ENCODE data around the gene B4GALT7. TPM values are rescaled to one million over a fixed set of nuclear protein-coding genes. Genes with fewer than 3 reads are reported as not detected.

Gene B4GALT7
- polyA plus RNA-seq, 1 donor from 2014 or later = 60.2 TPM

- Histone ChIP-seq H3K9me2 (ENCODE audit: insufficient read depth, low read length) (no peaks in the 10 kb centered on the region), H3K27me3 (ENCODE audit: insufficient read depth, low read depth, low read length) (no peaks in the 10 kb centered on the region), H4K20me1 (ENCODE audit: insufficient read depth) (no peaks in the 10 kb centered on the region), H3K36me3 (ENCODE audit: insufficient read depth, low read length) (no peaks in the 10 kb centered on the region), H3K9me3 (ENCODE audit: low read length) (no peaks in the 10 kb centered on the region), H3K9ac (ENCODE audit: low read length) (no peak overlapping the region), H2AFZ (ENCODE audit: low read depth, low read length) (no peak overlapping the region), H3K4me3 (ENCODE audit: low read length) (no peak overlapping the region), H3K4me2 (ENCODE audit: low read length) (no peak overlapping the region), H3K27ac (ENCODE audit: low read length) (no peak overlapping the region), H3F3A (ENCODE audit: insufficient read depth, low read length, poor library complexity, severe bottlenecking) (no peaks in the 10 kb centered on the region), H3K79me2 (replicated peaks; ENCODE audit: insufficient read depth, low read length) (peaks cover 7% of the 10 kb centered on the region)
- TF ChIP-seq TAF1 (IDR thresholded peaks at IDR 0.05; ENCODE audit: low read depth) (no peak), MXI1 (conservative IDR thresholded peaks at IDR 0.05; ENCODE audit: poor library complexity, severe bottlenecking) (no peak), EZH2 (IDR thresholded peaks at IDR 0.05; ENCODE audit: borderline replicate concordance, insufficient read depth, low read length, poor library complexity, severe bottlenecking) (no peak), EP300 (conservative IDR thresholded peaks at IDR 0.05; ENCODE audit: poor library complexity, severe bottlenecking) (no peak), POLR2AphosphoS5 (IDR thresholded peaks at IDR 0.05) (no peak), RAD21 (conservative IDR thresholded peaks at IDR 0.05) (no peak), SMC3 (conservative IDR thresholded peaks at IDR 0.05; ENCODE audit: poor library complexity) (no peak)
- TF ChIP-seq, protein P1, sequence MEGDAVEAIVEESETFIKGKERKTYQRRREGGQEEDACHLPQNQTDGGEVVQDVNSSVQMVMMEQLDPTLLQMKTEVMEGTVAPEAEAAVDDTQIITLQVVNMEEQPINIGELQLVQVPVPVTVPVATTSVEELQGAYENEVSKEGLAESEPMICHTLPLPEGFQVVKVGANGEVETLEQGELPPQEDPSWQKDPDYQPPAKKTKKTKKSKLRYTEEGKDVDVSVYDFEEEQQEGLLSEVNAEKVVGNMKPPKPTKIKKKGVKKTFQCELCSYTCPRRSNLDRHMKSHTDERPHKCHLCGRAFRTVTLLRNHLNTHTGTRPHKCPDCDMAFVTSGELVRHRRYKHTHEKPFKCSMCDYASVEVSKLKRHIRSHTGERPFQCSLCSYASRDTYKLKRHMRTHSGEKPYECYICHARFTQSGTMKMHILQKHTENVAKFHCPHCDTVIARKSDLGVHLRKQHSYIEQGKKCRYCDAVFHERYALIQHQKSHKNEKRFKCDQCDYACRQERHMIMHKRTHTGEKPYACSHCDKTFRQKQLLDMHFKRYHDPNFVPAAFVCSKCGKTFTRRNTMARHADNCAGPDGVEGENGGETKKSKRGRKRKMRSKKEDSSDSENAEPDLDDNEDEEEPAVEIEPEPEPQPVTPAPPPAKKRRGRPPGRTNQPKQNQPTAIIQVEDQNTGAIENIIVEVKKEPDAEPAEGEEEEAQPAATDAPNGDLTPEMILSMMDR (IDR thresholded peaks at IDR 0.05; ENCODE audit: poor library complexity, severe bottlenecking) = no peak
- TF ChIP-seq, protein P2, sequence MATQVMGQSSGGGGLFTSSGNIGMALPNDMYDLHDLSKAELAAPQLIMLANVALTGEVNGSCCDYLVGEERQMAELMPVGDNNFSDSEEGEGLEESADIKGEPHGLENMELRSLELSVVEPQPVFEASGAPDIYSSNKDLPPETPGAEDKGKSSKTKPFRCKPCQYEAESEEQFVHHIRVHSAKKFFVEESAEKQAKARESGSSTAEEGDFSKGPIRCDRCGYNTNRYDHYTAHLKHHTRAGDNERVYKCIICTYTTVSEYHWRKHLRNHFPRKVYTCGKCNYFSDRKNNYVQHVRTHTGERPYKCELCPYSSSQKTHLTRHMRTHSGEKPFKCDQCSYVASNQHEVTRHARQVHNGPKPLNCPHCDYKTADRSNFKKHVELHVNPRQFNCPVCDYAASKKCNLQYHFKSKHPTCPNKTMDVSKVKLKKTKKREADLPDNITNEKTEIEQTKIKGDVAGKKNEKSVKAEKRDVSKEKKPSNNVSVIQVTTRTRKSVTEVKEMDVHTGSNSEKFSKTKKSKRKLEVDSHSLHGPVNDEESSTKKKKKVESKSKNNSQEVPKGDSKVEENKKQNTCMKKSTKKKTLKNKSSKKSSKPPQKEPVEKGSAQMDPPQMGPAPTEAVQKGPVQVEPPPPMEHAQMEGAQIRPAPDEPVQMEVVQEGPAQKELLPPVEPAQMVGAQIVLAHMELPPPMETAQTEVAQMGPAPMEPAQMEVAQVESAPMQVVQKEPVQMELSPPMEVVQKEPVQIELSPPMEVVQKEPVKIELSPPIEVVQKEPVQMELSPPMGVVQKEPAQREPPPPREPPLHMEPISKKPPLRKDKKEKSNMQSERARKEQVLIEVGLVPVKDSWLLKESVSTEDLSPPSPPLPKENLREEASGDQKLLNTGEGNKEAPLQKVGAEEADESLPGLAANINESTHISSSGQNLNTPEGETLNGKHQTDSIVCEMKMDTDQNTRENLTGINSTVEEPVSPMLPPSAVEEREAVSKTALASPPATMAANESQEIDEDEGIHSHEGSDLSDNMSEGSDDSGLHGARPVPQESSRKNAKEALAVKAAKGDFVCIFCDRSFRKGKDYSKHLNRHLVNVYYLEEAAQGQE (IDR thresholded peaks at IDR 0.05; ENCODE audit: borderline replicate concordance) = no peak
Observed at GRCh38 chr5:177603631-177604030, 3.7 kb downstream of the B4GALT7 start.

GRCh38 chr5:177604116-177604521 lies 4.2 kb downstream of the B4GALT7 start:
- no peak overlapping the region for H3K4me3 ChIP-seq (ENCODE audit: low read length)
- H3K9ac ChIP-seq (ENCODE audit: low read length) = no peak overlapping the region
- no peaks in the 10 kb centered on the region for H4K20me1 ChIP-seq (ENCODE audit: insufficient read depth)
- no peaks in the 10 kb centered on the region for H3K36me3 ChIP-seq (ENCODE audit: insufficient read depth, low read length)
- no peaks in the 10 kb centered on the region for H3K9me2 ChIP-seq (ENCODE audit: insufficient read depth, low read length)
- no peak overlapping the region for H2AFZ ChIP-seq (ENCODE audit: low read depth, low read length)
- H3K4me2 ChIP-seq (ENCODE audit: low read length) = no peak overlapping the region
- H3K9me3 ChIP-seq (ENCODE audit: low read length) = no peaks in the 10 kb centered on the region
- TF ChIP-seq, protein P1 (IDR thresholded peaks at IDR 0.05; ENCODE audit: poor library complexity, severe bottlenecking) = no peak
- TF ChIP-seq POLR2AphosphoS5 (IDR thresholded peaks at IDR 0.05) = no peak
- no peak for TF ChIP-seq EP300 (conservative IDR thresholded peaks at IDR 0.05; ENCODE audit: poor library complexity, severe bottlenecking)
- no peak overlapping the region for H3K27ac ChIP-seq (ENCODE audit: low read length)
- H3K79me2 ChIP-seq (replicated peaks; ENCODE audit: insufficient read depth, low read length) = peaks cover 7% of the 10 kb centered on the region
- no peaks in the 10 kb centered on the region for H3F3A ChIP-seq (ENCODE audit: insufficient read depth, low read length, poor library complexity, severe bottlenecking)
- H3K27me3 ChIP-seq (ENCODE audit: insufficient read depth, low read depth, low read length) = no peaks in the 10 kb centered on the region
